Measurements from ENCODE around the gene PIK3R1. TPM values are rescaled to one million over a fixed set of nuclear protein-coding genes. Genes with fewer than 3 reads are reported as not detected.

The PIK3R1 gene
- total and polyA plus RNA-seq, 2 of the 4 experiments (the other 2 are of a cell fraction): 2.4 to 9.3 TPM

- no peak overlapping the region for H3K9ac ChIP-seq (ENCODE audit: low read depth, low read length)
- H3K4me2 ChIP-seq (ENCODE audit: low read depth, low read length): no peak overlapping the region
- no peak overlapping the region for H3K14ac ChIP-seq (replicated peaks; ENCODE audit: low read depth, low read length)
- H3K23ac ChIP-seq (ENCODE audit: low read depth, low read length): no peak overlapping the region
- H3K18ac ChIP-seq (ENCODE audit: low read depth, low read length): no peak overlapping the region
- no peak overlapping the region for H2AFZ ChIP-seq (replicated peaks; ENCODE audit: low read length, poor library complexity)
- no peak overlapping the region for H3K27ac ChIP-seq (ENCODE audit: insufficient read depth, low read length)
- ATAC-seq (ENCODE audit: low read depth) (no peak), DNase-seq (no peak)
- intact Hi-C loops (cut with micrococcal nuclease) (loop anchor here (1.0 kb wide), 1 partner anchor 189 kb away; no protein-coding TSS in a partner anchor), dilution Hi-C loops (cut with HindIII; ENCODE audit: low sequenced_read_pairs, unreplicated experiment) (no loop called here), in situ Hi-C loops (cut with MboI; ENCODE audit: low sequenced_read_pairs) (no loop called here)
- no peak overlapping the region for H2BK15ac ChIP-seq (ENCODE audit: low read depth, low read length)
- no peak overlapping the region for H3K56ac ChIP-seq (ENCODE audit: extremely low read depth, insufficient read depth, low read length)
- POLR2A ChIA-PET (ENCODE audit: unreplicated experiment): no interaction called here
- TF ChIP-seq FOS (IDR thresholded peaks at IDR 0.05; ENCODE audit: low read depth, low read length) (no peak), ELK1 (IDR thresholded peaks at IDR 0.05; ENCODE audit: borderline replicate concordance, low read depth, low read length) (no peak), MXI1 (IDR thresholded peaks at IDR 0.05; ENCODE audit: borderline replicate concordance, low read depth, low read length) (no peak), USF2 (IDR thresholded peaks at IDR 0.05; ENCODE audit: low read depth, low read length) (no peak), MAFK (IDR thresholded peaks at IDR 0.05; ENCODE audit: low read depth, low read length) (no peak), NFE2L2 (IDR thresholded peaks at IDR 0.05; ENCODE audit: low read depth, low read length) (no peak), MAZ (IDR thresholded peaks at IDR 0.05; ENCODE audit: borderline replicate concordance, low read depth, low read length) (no peak), POLR2A (IDR thresholded peaks at IDR 0.05; ENCODE audit: low read depth, low read length) (no peak), RAD21 (IDR thresholded peaks at IDR 0.05; ENCODE audit: low read length) (no peak), RCOR1 (IDR thresholded peaks at IDR 0.05; ENCODE audit: insufficient replicate concordance, low read length) (no peak), RFX5 (IDR thresholded peaks at IDR 0.05; ENCODE audit: low read depth, low read length) (no peak), CEBPB (IDR thresholded peaks at IDR 0.05; ENCODE audit: low read depth, low read length) (no peak), CTCF (conservative IDR thresholded peaks at IDR 0.05; ENCODE audit: low read depth, low read length) (no peak), CHD1 (IDR thresholded peaks at IDR 0.05; ENCODE audit: low read depth, low read length) (no peak), BHLHE40 (IDR thresholded peaks at IDR 0.05; ENCODE audit: low read depth, low read length) (no peak), SMC3 (IDR thresholded peaks at IDR 0.05; ENCODE audit: low read depth, low read length) (no peak)
- H3K4ac ChIP-seq (ENCODE audit: low read depth, low read length): no peak overlapping the region
- no peaks in the 10 kb centered on the region for H4K20me1 ChIP-seq (ENCODE audit: insufficient read depth, low read length)
- WGBS, 2 experiments (ENCODE audit: extremely low coverage in 2 of 2, insufficient read length in 1 of 2): no CpG with 5 or more reads among the region's 1 CpG
- peaks cover 2% of the 10 kb centered on the region; the same call in 1 of the 2 replicates for H3K9me1 ChIP-seq (ENCODE audit: insufficient read depth, low read length)
- H2AK9ac ChIP-seq (replicated peaks; ENCODE audit: low read depth, low read length, poor library complexity): no peak overlapping the region
- H3K27me3 ChIP-seq (ENCODE audit: control insufficient read depth, insufficient read depth, low read length): no peaks in the 10 kb centered on the region
- no peak overlapping the region for H2BK120ac ChIP-seq (ENCODE audit: low read depth, low read length)
- CTCF ChIA-PET: interaction anchor here (0.6 kb wide), 1 partner anchor 9 kb away, joined by 5 read pairs; no protein-coding TSS in a partner anchor
- H4K8ac ChIP-seq (ENCODE audit: low read depth in 2 of 2, low read length in 2 of 2): no peak overlapping the region
- H3K36me3 ChIP-seq (ENCODE audit: control insufficient read depth, insufficient read depth, low read length): peaks cover 24% of the 10 kb centered on the region
- no peak overlapping the region for H4K5ac ChIP-seq (ENCODE audit: low read depth, low read length)
- no TSS peak for BruUV-seq (replicated peaks)
- no peak overlapping the region for H2AK5ac ChIP-seq (ENCODE audit: low read depth, low read length)
- H2BK5ac ChIP-seq (ENCODE audit: low read depth, low read length, poor library complexity, severe bottlenecking): no peak overlapping the region
- no peaks in the 10 kb centered on the region for H3K79me1 ChIP-seq (ENCODE audit: low read depth in 1 of 2, low read length in 2 of 2)
- no peaks in the 10 kb centered on the region for H3K9me3 ChIP-seq (ENCODE audit: control insufficient read depth, insufficient read depth, low read length)
- H4K91ac ChIP-seq (ENCODE audit: insufficient read depth, low read depth, low read length): no peak overlapping the region
- peaks cover 6% of the 10 kb centered on the region for H3K4me1 ChIP-seq (ENCODE audit: control insufficient read depth, insufficient read depth, low read length)
- no peak overlapping the region for H3K4me3 ChIP-seq (ENCODE audit: insufficient read depth, low read depth, low read length)
- no peak overlapping the region for H2BK20ac ChIP-seq (ENCODE audit: low read depth, low read length)
Measured at GRCh38 chr5:68296895-68297294, 81.3 kb downstream of the PIK3R1 start.
